HG03342 (cell line): ENCODE measurements around the gene PAPOLB.

Experiments used
- ATAC-seq: cut with Tn5 transposase; IDR thresholded peaks from one replicate; pipeline ENCODE4 v1.9.1; 2021; ENCODE audit warnings: mild to moderate bottlenecking, moderate library complexity; ENCODE audit not compliant: unreplicated experiment

PAPOLB gene

GRCh38 chr7:4825081-4825480, 36.7 kb downstream of the PAPOLB start:
- no peak for ATAC-seq

- no peak for ATAC-seq
Observed at GRCh38 chr7:4824120-4824775, 37.6 kb downstream of the PAPOLB start.

- no peak for ATAC-seq
Observed at GRCh38 chr7:4823441-4824119, 38.2 kb downstream of the PAPOLB start.

GRCh38 chr7:4822677-4823076, 39.2 kb downstream of the PAPOLB start:
- no peak for ATAC-seq

GRCh38 chr7:4820967-4821471, 40.8 kb downstream of the PAPOLB start:
- ATAC-seq: no peak

- no peak for ATAC-seq
Observed at GRCh38 chr7:4820405-4820966, 41.3 kb downstream of the PAPOLB start.

GRCh38 chr7:4819560-4820404, 42.0 kb downstream of the PAPOLB start:
- ATAC-seq: no peak

GRCh38 chr7:4818000-4818794, 43.6 kb downstream of the PAPOLB start:
- ATAC-seq: no peak

- ATAC-seq: no peak
Observed at GRCh38 chr7:4817178-4817901, 44.5 kb downstream of the PAPOLB start.

GRCh38 chr7:4816419-4817080, 45.3 kb downstream of the PAPOLB start:
- ATAC-seq: no peak

GRCh38 chr7:4815609-4816418, 46.0 kb downstream of the PAPOLB start:
- ATAC-seq: no peak

GRCh38 chr7:4815121-4815520, 46.7 kb downstream of the PAPOLB start:
- ATAC-seq: no peak

- no peak for ATAC-seq
Observed at GRCh38 chr7:4814433-4814832, 47.4 kb downstream of the PAPOLB start.

GRCh38 chr7:4809666-4810065, 52.2 kb downstream of the PAPOLB start:
- no peak for ATAC-seq

- no peak for ATAC-seq
Observed at GRCh38 chr7:4809091-4809591, 52.7 kb downstream of the PAPOLB start.

- no peak for ATAC-seq
Observed at GRCh38 chr7:4808565-4808964, 53.3 kb downstream of the PAPOLB start.

- ATAC-seq: no peak
Observed at GRCh38 chr7:4808026-4808425, 53.8 kb downstream of the PAPOLB start.
